Hepatocyte (in vitro differentiated cells): ENCODE results near the gene SMYD1. TPM values are rescaled to one million over a fixed set of nuclear protein-coding genes. Genes with fewer than 3 reads are reported as not detected.

Source experiments
- DNase-seq: peaks from one replicate; pipeline ENCODE4 v3.0.0-alpha.2; 2016; ENCODE audit warnings: low spot score
- H2AFZ ChIP-seq: fragments of 200-600 bp; sonication (generic); 2 replicates; pipeline ENCODE4 v1.6.0; 2016; ENCODE audit warnings: antibody characterized with exemption, mild to moderate bottlenecking
- H3K27ac ChIP-seq: fragments of 200-600 bp; sonication (generic); 2 replicates; pipeline ENCODE4 v1.5.1; 2016; ENCODE audit warnings: mild to moderate bottlenecking
- H3K27me3 ChIP-seq: fragments of 200-600 bp; sonication (generic); 2 replicates; pipeline ENCODE4 v1.6.1; 2016
- H3K36me3 ChIP-seq: fragments of 200-600 bp; sonication (generic); replicated peaks from 2 replicates; pipeline ENCODE4 v1.5.1; 2016; ENCODE audit warnings: low read depth; ENCODE audit not compliant: insufficient read depth
- H3K4me1 ChIP-seq: fragments of 200-600 bp; sonication (generic); 2 replicates; pipeline ENCODE4 v1.5.1; 2016; ENCODE audit warnings: mild to moderate bottlenecking, moderate library complexity; ENCODE audit not compliant: insufficient read depth
- H3K4me2 ChIP-seq: fragments of 200-600 bp; sonication (generic); 2 replicates; pipeline ENCODE4 v1.6.0; 2016
- H3K4me3 ChIP-seq: fragments of 200-600 bp; sonication (generic); 2 replicates; pipeline ENCODE4 v1.5.1; 2016; ENCODE audit warnings: mild to moderate bottlenecking
- H3K79me2 ChIP-seq: fragments of 200-600 bp; sonication (generic); 2 replicates; pipeline ENCODE4 v1.6.0; 2017; ENCODE audit warnings: mild to moderate bottlenecking
- H3K9me2 ChIP-seq: fragments of 200-600 bp; sonication (generic); replicated peaks from 2 replicates; pipeline ENCODE4 v1.6.0; 2017; ENCODE audit warnings: mild to moderate bottlenecking; ENCODE audit not compliant: insufficient read depth
- H3K9me3 ChIP-seq: fragments of 200-600 bp; sonication (generic); 2 replicates; pipeline ENCODE4 v1.5.1; 2016; ENCODE audit warnings: low read depth, mild to moderate bottlenecking
- H4K20me1 ChIP-seq: fragments of 200-600 bp; sonication (generic); 2 replicates; pipeline ENCODE4 v1.6.0; 2016; ENCODE audit warnings: mild to moderate bottlenecking; ENCODE audit not compliant: insufficient read depth, poor library complexity, severe bottlenecking
- EZH2 ChIP-seq: fragments of 200-600 bp; sonication (generic); IDR thresholded peaks from 2 replicates; pipeline ENCODE4 v1.6.1; 2016; ENCODE audit warnings: antibody characterized with exemption, mild to moderate bottlenecking, borderline replicate concordance
- EZH2phosphoT487 ChIP-seq: fragments of 200-600 bp; sonication (generic); IDR thresholded peaks from one replicate; pipeline ENCODE4 v1.6.1; 2018; ENCODE audit warnings: antibody characterized with exemption, mild to moderate bottlenecking, low read depth, moderate library complexity; ENCODE audit not compliant: unreplicated experiment, severe bottlenecking
- WGBS: methylation state at CpG from one replicate; pipeline ENCODE4 v1.1.6; 2016; ENCODE audit warnings: low lambda C conversion rate; ENCODE audit errors: missing lambda C conversion rate; 5-methylcytosine and 5-hydroxymethylcytosine counted together
- polyA plus RNA-seq: library from polyadenylated mRNA; unstranded; fragments of >200 nt; fragmentation: Nextera tagmentation; extraction: Ambion mirVana; gene quantifications from 2 replicates; pipeline ENCODE4 v1.2.1, GENCODE V29; 2016
- total RNA-seq: library from RNA; depleted of rRNA; stranded (reverse); fragments of >200 nt; gene quantifications from 2 replicates; pipeline ENCODE4 v1.2.3, GENCODE V29; 2014
- TF ChIP-seq, protein P1 (sequence below): fragments of 200-600 bp; sonication (generic); IDR thresholded peaks from 2 replicates; pipeline ENCODE4 v1.5.1; 2016; ENCODE audit warnings: antibody characterized with exemption, mild to moderate bottlenecking; ENCODE audit not compliant: poor library complexity

Gene SMYD1
- total and polyA plus RNA-seq, 2 experiments from 2014 or later = 0.10 TPM; not detected in 1

DNA sequence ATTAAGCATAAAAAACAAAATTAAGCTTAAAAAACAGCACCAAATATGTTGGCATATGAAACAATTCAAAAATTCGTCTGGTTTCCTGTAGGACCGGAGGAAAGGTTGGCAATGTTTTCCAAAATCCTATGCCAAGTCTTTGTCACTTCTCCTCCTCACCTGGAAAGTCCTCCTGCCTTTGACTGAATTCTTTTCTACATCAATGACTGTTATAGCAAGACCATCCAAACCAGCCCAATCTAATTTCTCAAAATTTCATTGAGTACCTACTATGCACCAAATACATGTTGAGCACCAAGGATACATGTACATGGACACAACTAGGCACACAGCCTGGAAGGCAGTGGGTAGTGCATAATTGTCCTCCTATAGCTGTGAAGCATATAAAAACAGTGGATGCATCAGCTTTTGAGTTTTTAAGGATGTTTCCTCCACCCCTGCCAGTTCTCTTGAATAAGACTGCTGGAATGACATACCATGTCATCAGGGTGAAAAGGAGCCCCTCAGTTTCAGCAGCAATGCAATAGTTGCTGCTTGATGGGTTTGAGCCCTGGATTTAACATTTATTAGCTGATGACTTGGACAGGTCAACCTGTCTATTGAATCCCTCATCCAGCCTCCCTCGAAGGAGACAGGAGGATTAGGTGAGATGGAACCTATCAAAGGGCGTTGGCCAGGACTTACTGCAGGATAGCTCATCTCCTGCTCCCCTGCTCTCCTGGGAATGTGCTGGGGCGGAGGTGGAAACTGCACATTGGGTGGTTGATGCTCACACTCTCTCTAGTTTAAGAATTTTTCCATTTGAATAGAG lies 55.7 kb downstream of the SMYD1 start:
- no peaks in the 10 kb centered on the region for H3K27me3 ChIP-seq
- TF ChIP-seq EZH2phosphoT487 = no peak
- no peak for TF ChIP-seq EZH2
- H3K4me2 ChIP-seq = no peak overlapping the region

GRCh38 chr2:88123975-88124917 lies 56.6 kb downstream of the SMYD1 start:
- peaks cover 2% of the 10 kb centered on the region for H3K79me2 ChIP-seq
- H2AFZ ChIP-seq = no peak overlapping the region
- H4K20me1 ChIP-seq = peaks cover 5% of the 10 kb centered on the region
- no peaks in the 10 kb centered on the region for H3K9me3 ChIP-seq
- H3K27me3 ChIP-seq = no peaks in the 10 kb centered on the region
- H3K4me1 ChIP-seq = peaks cover 12% of the 10 kb centered on the region
- TF ChIP-seq, protein P1, sequence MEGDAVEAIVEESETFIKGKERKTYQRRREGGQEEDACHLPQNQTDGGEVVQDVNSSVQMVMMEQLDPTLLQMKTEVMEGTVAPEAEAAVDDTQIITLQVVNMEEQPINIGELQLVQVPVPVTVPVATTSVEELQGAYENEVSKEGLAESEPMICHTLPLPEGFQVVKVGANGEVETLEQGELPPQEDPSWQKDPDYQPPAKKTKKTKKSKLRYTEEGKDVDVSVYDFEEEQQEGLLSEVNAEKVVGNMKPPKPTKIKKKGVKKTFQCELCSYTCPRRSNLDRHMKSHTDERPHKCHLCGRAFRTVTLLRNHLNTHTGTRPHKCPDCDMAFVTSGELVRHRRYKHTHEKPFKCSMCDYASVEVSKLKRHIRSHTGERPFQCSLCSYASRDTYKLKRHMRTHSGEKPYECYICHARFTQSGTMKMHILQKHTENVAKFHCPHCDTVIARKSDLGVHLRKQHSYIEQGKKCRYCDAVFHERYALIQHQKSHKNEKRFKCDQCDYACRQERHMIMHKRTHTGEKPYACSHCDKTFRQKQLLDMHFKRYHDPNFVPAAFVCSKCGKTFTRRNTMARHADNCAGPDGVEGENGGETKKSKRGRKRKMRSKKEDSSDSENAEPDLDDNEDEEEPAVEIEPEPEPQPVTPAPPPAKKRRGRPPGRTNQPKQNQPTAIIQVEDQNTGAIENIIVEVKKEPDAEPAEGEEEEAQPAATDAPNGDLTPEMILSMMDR = no peak
- TF ChIP-seq EZH2 = no peak
- TF ChIP-seq EZH2phosphoT487 = no peak
- no peak overlapping the region for H3K27ac ChIP-seq
- no peak for DNase-seq
- WGBS = 92% methylated on average over 9 of the region's 9 CpGs
- no peaks in the 10 kb centered on the region for H3K36me3 ChIP-seq
- no peaks in the 10 kb centered on the region for H3K9me2 ChIP-seq
- no peak overlapping the region for H3K4me3 ChIP-seq
- no peak overlapping the region for H3K4me2 ChIP-seq

More for the DNA sequence above, 55.7 kb downstream of the SMYD1 start:
- H3K9me3 ChIP-seq = no peaks in the 10 kb centered on the region
- H3K4me1 ChIP-seq = peaks cover 3% of the 10 kb centered on the region
- H3K36me3 ChIP-seq = no peaks in the 10 kb centered on the region
- H3K4me3 ChIP-seq = no peak overlapping the region
- peaks cover 2% of the 10 kb centered on the region for H3K79me2 ChIP-seq
- H4K20me1 ChIP-seq = peaks cover 5% of the 10 kb centered on the region
- H3K9me2 ChIP-seq = no peaks in the 10 kb centered on the region
- 78% methylated on average over 5 of the region's 5 CpGs for WGBS
- no peak for DNase-seq
- H2AFZ ChIP-seq = no peak overlapping the region
- H3K27ac ChIP-seq = no peak overlapping the region

DNA sequence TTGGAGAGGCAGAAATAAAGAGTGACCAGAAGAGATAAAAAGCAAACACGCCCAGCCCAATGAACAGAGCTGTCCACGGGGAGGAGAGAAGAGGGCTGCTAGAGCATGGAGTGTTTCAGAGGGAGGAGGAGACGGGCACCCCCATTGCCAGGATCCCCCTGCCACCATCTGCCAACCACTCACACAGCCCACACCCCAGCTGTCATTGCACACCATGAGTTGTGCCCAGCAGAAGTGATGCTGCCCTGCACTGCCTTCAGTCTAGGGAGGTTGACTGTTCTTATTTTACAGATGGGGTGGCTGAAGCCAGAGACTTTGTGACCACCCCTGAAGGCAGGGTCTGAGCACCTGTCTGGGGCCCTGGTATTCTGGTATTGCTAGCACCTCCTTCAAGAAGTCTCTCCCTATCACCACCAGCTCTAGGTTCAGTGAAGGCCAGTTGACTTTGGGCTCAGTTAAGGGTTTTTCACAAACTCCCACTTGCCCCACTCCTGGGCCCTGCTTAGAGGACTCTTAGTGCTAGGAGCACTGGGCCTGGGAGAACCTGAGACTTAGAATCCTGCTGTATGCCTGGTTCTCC lies 57.8 kb downstream of the SMYD1 start:
- no peak overlapping the region for H3K4me3 ChIP-seq
- peak overlapping the region; percentile 71 for H3K4me2 ChIP-seq
- H4K20me1 ChIP-seq = peaks cover 5% of the 10 kb centered on the region
- no peak overlapping the region for H2AFZ ChIP-seq
- no peak overlapping the region for H3K27ac ChIP-seq
- no peaks in the 10 kb centered on the region for H3K9me2 ChIP-seq
- peaks cover 19% of the 10 kb centered on the region for H3K4me1 ChIP-seq
- TF ChIP-seq EZH2phosphoT487 = no peak
- no peak for TF ChIP-seq EZH2
- TF ChIP-seq, protein P1 = no peak
- WGBS = 70% methylated on average over 3 of the region's 3 CpGs
- H3K9me3 ChIP-seq = no peaks in the 10 kb centered on the region
- peaks cover 2% of the 10 kb centered on the region for H3K79me2 ChIP-seq
- no peak for DNase-seq
- H3K27me3 ChIP-seq = no peaks in the 10 kb centered on the region
- H3K36me3 ChIP-seq = no peaks in the 10 kb centered on the region
